NB4 (cell line): ENCODE data around the gene SENP6.

Experiments used
- MYC ChIP-seq: IDR thresholded peaks from 2 replicates; pipeline ENCODE4 v1.6.1; 2011; ENCODE audit warnings: low read depth, low read length
- TF ChIP-seq, protein P1 (sequence below): IDR thresholded peaks from 2 replicates; pipeline ENCODE4 v1.6.1; 2011; ENCODE audit warnings: low read depth, low read length
- TF ChIP-seq, protein P2 (sequence below): IDR thresholded peaks from one replicate; pipeline ENCODE4 v1.5.1; 2012; ENCODE audit warnings: low read depth, low read length

DNA sequence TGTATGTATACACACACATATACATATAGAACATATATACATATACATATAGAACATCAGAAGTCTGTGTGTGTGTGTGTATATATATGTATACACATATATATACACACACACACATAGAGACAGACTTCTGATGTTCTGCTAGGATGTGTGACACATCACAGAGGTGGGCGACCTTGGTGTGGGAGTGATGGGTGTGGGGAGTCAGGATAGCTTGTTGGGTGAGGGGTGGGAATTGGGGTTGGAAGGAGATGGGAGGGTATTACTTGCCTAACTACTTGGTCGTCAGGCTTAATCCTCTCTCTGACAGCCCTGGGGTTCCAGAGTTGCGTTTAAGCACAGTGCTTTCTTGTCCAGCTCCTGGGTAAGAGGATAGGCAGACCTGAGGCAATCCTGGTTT lies 155.6 kb downstream of the SENP6 start:
- TF ChIP-seq, protein P1, sequence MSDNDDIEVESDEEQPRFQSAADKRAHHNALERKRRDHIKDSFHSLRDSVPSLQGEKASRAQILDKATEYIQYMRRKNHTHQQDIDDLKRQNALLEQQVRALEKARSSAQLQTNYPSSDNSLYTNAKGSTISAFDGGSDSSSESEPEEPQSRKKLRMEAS = no peak
- no peak for TF ChIP-seq MYC
- TF ChIP-seq, protein P2, sequence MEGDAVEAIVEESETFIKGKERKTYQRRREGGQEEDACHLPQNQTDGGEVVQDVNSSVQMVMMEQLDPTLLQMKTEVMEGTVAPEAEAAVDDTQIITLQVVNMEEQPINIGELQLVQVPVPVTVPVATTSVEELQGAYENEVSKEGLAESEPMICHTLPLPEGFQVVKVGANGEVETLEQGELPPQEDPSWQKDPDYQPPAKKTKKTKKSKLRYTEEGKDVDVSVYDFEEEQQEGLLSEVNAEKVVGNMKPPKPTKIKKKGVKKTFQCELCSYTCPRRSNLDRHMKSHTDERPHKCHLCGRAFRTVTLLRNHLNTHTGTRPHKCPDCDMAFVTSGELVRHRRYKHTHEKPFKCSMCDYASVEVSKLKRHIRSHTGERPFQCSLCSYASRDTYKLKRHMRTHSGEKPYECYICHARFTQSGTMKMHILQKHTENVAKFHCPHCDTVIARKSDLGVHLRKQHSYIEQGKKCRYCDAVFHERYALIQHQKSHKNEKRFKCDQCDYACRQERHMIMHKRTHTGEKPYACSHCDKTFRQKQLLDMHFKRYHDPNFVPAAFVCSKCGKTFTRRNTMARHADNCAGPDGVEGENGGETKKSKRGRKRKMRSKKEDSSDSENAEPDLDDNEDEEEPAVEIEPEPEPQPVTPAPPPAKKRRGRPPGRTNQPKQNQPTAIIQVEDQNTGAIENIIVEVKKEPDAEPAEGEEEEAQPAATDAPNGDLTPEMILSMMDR = no peak
